ENCODE data around the gene STK11IP.

Gene STK11IP, protein sequence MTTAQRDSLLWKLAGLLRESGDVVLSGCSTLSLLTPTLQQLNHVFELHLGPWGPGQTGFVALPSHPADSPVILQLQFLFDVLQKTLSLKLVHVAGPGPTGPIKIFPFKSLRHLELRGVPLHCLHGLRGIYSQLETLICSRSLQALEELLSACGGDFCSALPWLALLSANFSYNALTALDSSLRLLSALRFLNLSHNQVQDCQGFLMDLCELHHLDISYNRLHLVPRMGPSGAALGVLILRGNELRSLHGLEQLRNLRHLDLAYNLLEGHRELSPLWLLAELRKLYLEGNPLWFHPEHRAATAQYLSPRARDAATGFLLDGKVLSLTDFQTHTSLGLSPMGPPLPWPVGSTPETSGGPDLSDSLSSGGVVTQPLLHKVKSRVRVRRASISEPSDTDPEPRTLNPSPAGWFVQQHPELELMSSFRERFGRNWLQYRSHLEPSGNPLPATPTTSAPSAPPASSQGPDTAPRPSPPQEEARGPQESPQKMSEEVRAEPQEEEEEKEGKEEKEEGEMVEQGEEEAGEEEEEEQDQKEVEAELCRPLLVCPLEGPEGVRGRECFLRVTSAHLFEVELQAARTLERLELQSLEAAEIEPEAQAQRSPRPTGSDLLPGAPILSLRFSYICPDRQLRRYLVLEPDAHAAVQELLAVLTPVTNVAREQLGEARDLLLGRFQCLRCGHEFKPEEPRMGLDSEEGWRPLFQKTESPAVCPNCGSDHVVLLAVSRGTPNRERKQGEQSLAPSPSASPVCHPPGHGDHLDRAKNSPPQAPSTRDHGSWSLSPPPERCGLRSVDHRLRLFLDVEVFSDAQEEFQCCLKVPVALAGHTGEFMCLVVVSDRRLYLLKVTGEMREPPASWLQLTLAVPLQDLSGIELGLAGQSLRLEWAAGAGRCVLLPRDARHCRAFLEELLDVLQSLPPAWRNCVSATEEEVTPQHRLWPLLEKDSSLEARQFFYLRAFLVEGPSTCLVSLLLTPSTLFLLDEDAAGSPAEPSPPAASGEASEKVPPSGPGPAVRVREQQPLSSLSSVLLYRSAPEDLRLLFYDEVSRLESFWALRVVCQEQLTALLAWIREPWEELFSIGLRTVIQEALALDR

DNA sequence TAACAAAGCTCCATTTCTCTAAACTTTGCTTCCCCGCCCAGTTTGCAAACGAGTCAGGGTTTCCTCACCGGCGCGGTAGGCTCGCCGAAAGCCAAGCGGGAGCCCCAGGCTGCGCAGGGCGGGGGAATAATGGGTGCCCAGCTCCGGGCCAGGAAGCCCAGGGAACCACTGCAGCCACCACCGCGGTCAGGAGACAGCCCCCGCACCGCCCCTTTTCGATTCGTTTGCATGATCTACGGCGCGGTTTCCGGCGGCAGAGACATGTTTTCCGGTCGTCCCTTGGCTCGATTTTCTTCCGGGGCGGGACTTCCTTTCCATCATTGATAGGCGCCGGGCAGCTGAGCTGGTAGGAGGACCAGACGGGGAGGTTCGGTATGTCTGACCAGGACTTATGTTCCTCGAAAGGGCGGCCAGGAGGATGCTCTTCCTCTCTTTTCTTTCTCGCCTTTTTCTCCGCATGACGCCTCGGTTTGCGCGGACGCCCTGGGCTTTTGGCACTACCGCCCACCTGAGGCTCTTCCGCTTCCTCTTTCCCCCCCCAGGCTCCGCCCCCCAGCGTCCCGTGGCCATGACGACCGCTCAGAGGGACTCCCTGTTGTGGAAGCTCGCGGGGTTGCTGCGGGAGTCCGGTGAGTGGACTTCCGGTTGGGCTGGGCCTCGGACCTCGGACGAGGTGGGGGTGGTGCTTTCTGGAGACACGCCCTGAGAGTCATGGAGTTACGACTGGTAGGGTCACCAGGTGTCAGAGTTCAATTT, at the start of gene STK11IP:
Gene STK11IP (plus strand): TSS at position 306 of the 756 bp plus-strand sequence. CDS start 263 bp downstream, at position 569.
- Histone ChIP-seq H3K27ac (ENCODE audit: low read length) (peak within 1 kb of the TSS; percentile 96), H3K4me1 (ENCODE audit: control insufficient read depth in 1 of 2, insufficient read depth in 2 of 2, low read length in 2 of 2) (peaks cover 0 to 7% of the 10 kb centered on the region in 2 donors), H3K36me3 (ENCODE audit: control insufficient read depth in 1 of 2, insufficient read depth in 2 of 2, low read length in 2 of 2) (peaks cover 14 to 17% of the 10 kb centered on the region in 2 donors), H3K9me3 (ENCODE audit: control insufficient read depth in 1 of 2, low read length in 2 of 2) (no peaks in the 10 kb centered on the region), H3K27me3 (ENCODE audit: low read depth, low read length) (no peaks in the 10 kb centered on the region), H3K4me3 (ENCODE audit: low read depth in 1 of 2, low read length in 2 of 2) (peak within 1 kb of the TSS; percentile 81 to 92)

DNA sequence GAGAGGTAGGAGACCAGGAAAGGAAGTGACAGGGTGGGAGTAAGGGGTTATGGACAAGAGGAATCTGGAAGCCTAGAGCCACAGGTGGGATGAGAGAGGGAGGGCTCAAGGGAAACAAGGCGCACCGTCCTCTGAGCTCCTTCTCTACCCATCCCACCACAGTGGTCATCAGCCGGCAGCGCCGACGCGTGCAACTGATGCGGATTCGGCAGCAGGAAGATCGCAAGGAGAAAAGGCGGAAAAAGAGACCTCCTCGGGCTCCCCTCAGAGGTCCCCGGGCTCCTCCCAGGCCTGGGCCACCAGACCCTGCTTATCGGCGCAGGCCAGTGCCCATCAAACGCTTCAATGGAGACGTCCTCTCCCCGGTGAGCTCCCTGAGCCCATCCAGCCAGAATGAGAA, 48.7 kb upstream of the STK11IP start:
- peaks cover 3 to 27% of the 10 kb centered on the region in 2 donors for H3K4me1 ChIP-seq (ENCODE audit: control insufficient read depth in 1 of 2, insufficient read depth in 2 of 2, low read length in 2 of 2)

DNA sequence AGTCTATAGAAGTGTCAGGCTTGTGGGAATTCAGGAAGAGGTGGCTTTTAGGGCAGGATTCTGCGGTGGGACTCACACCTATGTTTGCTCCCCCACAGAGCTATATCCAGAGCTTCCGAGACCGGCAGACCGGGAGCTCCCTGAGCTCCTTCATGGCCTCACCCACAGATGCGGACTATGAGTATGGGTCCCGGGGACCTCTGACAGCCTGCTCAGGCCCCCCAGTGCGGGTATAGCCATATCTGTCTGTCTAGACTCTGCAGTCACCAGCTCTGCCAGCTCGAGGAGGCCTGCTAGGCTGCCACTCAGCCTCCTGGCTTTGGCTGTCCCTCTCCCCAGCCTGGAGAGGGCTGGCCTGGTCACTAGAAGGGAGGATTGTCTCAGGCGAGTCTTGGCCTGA, 48.0 kb upstream of the STK11IP start:
- Histone ChIP-seq H3K4me1 (ENCODE audit: control insufficient read depth in 1 of 2, insufficient read depth in 2 of 2, low read length in 2 of 2) (peaks cover 3 to 21% of the 10 kb centered on the region in 2 donors), H3K27ac (ENCODE audit: low read length) (no peak overlapping the region), H3K4me3 (ENCODE audit: low read depth in 1 of 2, low read length in 2 of 2) (no peak overlapping the region), H3K27me3 (ENCODE audit: low read depth, low read length) (no peaks in the 10 kb centered on the region), H3K9me3 (ENCODE audit: control insufficient read depth in 1 of 2, low read length in 2 of 2) (no peaks in the 10 kb centered on the region), H3K36me3 (ENCODE audit: control insufficient read depth in 1 of 2, insufficient read depth in 2 of 2, low read length in 2 of 2) (no peaks in the 10 kb centered on the region)

More for the DNA sequence above, 48.7 kb upstream of the STK11IP start:
- no peaks in the 10 kb centered on the region for H3K9me3 ChIP-seq (ENCODE audit: control insufficient read depth in 1 of 2, low read length in 2 of 2)
- H3K4me3 ChIP-seq (ENCODE audit: low read depth in 1 of 2, low read length in 2 of 2) = no peak overlapping the region
- H3K27me3 ChIP-seq (ENCODE audit: low read depth, low read length) = no peaks in the 10 kb centered on the region
- H3K27ac ChIP-seq (ENCODE audit: low read length) = no peak overlapping the region
- H3K36me3 ChIP-seq (ENCODE audit: control insufficient read depth in 1 of 2, insufficient read depth in 2 of 2, low read length in 2 of 2) = no peaks in the 10 kb centered on the region

DNA sequence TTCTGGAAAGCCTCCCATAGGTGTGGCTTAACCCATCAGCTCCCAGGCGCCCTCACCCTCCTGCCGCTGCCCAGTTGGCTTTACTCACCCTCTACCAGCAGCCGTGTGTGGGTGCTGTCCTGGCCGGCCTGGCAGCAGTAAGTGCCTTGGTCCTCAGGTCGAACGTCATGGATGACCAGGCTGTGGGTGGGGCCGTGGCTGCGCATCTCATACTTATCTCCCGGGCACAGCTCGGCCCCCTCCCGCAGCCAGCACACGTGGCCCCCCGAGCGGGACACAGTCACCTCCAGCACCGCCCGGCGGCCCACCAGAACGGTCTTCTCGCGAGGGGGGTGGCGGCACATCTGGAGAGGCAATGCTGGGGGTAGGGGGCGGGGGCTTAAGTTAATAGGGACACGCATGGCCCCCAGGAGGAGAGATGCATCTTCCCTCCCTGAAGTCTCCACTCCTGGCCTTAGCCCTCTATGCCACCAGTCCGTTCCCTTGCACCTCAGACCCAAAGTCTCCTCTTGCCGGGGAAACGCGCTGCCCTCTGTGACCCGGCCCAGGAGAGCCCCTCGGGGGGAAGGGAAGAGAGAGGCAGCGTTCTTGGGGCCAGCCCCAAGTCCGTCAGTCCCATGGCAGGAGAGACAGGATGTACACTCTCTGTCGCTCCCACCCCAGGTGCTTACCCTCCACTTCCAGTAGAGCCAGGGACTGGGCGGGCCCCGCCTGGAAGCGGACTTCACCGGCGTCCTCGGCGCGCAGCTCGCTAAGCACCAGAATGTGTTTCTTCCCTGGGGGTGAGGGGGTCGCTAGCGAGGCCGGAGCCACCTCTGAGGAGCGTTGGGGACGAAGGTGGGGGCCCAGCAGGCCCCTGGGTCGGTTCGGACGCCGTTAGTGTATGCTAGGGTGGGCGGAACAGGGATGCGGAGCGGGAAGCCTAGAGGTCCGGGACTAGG, 45.9 kb upstream of the STK11IP start:
- no peaks in the 10 kb centered on the region for H3K9me3 ChIP-seq (ENCODE audit: control insufficient read depth in 1 of 2, low read length in 2 of 2)
- H3K27me3 ChIP-seq (ENCODE audit: low read depth, low read length) = no peaks in the 10 kb centered on the region
- no peak overlapping the region for H3K27ac ChIP-seq (ENCODE audit: low read length)
- peaks cover 0 to 3% of the 10 kb centered on the region in 2 donors for H3K36me3 ChIP-seq (ENCODE audit: control insufficient read depth in 1 of 2, insufficient read depth in 2 of 2, low read length in 2 of 2)
- H3K4me3 ChIP-seq (ENCODE audit: low read depth in 1 of 2, low read length in 2 of 2) = peak overlapping the region; percentile 46 to 73
- peaks cover 3 to 19% of the 10 kb centered on the region in 2 donors for H3K4me1 ChIP-seq (ENCODE audit: control insufficient read depth in 1 of 2, insufficient read depth in 2 of 2, low read length in 2 of 2)

DNA sequence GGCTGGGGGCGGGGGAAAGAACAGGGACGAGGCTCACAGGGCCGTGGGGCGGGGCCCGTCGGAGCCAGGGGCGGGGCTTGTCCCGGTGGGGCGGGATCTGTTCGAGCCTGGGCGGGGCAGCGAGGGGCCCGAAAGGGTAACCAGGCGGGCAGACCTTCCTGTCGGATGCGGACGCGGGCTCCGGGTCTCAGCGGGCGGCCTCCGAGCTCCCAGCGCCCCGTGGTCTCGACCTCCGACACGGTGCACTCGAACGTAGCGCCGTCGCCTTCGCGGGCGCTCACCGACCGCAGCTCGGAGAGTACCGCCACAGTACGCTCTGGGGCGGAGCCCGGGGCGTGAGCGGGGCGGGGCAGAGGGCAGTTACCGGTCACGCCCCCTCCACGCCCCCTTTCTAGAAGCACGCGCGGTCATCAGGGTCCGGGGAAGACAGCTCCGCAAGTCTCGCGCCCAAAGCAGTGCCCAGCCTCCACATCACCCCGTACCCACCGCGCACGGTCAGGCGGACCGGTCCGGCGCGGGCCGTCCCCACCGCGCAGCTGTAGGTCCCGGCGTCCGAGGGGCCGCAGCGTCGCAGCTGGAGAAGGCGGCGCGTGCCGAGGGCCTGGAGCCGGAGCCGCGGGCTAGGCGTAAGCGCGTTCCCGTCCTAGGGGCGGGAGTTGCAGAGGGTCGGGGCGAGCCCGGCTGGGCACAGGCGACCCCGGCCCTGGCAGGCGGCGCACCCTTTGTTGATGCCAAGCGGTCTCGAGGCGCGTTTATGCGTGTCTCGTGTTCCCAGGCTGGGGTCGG, 45.1 kb upstream of the STK11IP start:
- Histone ChIP-seq H3K4me1 (ENCODE audit: control insufficient read depth in 1 of 2, insufficient read depth in 2 of 2, low read length in 2 of 2) (peaks cover 3 to 19% of the 10 kb centered on the region in 2 donors), H3K27me3 (ENCODE audit: low read depth, low read length) (no peaks in the 10 kb centered on the region), H3K9me3 (ENCODE audit: control insufficient read depth in 1 of 2, low read length in 2 of 2) (no peaks in the 10 kb centered on the region), H3K36me3 (ENCODE audit: control insufficient read depth in 1 of 2, insufficient read depth in 2 of 2, low read length in 2 of 2) (peaks cover 0 to 3% of the 10 kb centered on the region in 2 donors), H3K27ac (ENCODE audit: low read length) (no peak overlapping the region), H3K4me3 (ENCODE audit: low read depth in 1 of 2, low read length in 2 of 2) (peak overlapping the region; percentile 46 to 73)

DNA sequence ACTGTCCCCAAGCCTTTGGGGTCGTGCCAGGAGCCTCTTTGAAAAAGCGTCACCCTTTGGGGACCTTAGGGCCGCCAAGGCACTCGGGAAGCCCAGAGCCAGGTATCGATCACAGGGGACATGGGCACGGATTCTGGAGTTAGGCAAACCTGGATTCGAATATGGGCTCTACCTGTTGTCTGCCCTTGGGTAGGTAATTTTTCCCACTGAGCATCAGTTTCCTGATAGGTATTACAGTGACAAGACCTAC, 44.6 kb upstream of the STK11IP start:
- H3K4me1 ChIP-seq (ENCODE audit: control insufficient read depth in 1 of 2, insufficient read depth in 2 of 2, low read length in 2 of 2) = peaks cover 3 to 19% of the 10 kb centered on the region in 2 donors
- H3K36me3 ChIP-seq (ENCODE audit: control insufficient read depth in 1 of 2, insufficient read depth in 2 of 2, low read length in 2 of 2) = peaks cover 0 to 3% of the 10 kb centered on the region in 2 donors
- H3K27me3 ChIP-seq (ENCODE audit: low read depth, low read length) = no peaks in the 10 kb centered on the region
- peak overlapping the region in 1 of 2 donors; percentile 73 for H3K4me3 ChIP-seq (ENCODE audit: low read depth in 1 of 2, low read length in 2 of 2)
- no peaks in the 10 kb centered on the region for H3K9me3 ChIP-seq (ENCODE audit: control insufficient read depth in 1 of 2, low read length in 2 of 2)
- no peak overlapping the region for H3K27ac ChIP-seq (ENCODE audit: low read length)

DNA sequence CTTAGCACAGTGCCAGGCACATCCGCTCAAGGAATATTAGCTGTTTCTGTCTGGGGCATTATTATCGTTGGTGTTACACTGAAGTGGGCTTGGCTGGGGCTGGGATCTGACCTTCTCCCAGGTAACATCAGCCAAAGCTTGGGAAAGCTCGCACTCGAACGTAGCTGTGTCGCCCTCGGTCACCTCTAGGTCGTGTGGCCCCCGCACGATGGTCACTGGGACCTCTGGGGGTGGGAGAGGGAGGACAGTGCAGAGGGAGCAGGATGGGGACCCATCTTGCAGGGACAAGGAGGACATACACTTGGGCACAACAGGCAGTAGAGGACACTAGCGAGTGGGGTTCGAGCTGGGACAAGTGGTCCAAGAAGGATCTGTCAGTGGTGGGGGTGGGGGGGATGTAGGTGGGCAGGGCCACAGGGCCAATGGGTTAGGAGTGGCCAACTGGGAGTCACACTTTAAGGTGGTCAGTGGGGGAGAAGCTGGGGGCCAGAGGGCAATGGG, 44.1 kb upstream of the STK11IP start:
- Histone ChIP-seq H3K4me3 (ENCODE audit: low read depth in 1 of 2, low read length in 2 of 2) (no peak overlapping the region), H3K36me3 (ENCODE audit: control insufficient read depth in 1 of 2, insufficient read depth in 2 of 2, low read length in 2 of 2) (peaks cover 0 to 3% of the 10 kb centered on the region in 2 donors), H3K27ac (ENCODE audit: low read length) (no peak overlapping the region), H3K27me3 (ENCODE audit: low read depth, low read length) (no peaks in the 10 kb centered on the region), H3K9me3 (ENCODE audit: control insufficient read depth in 1 of 2, low read length in 2 of 2) (no peaks in the 10 kb centered on the region), H3K4me1 (ENCODE audit: control insufficient read depth in 1 of 2, insufficient read depth in 2 of 2, low read length in 2 of 2) (peaks cover 3 to 19% of the 10 kb centered on the region in 2 donors)

DNA sequence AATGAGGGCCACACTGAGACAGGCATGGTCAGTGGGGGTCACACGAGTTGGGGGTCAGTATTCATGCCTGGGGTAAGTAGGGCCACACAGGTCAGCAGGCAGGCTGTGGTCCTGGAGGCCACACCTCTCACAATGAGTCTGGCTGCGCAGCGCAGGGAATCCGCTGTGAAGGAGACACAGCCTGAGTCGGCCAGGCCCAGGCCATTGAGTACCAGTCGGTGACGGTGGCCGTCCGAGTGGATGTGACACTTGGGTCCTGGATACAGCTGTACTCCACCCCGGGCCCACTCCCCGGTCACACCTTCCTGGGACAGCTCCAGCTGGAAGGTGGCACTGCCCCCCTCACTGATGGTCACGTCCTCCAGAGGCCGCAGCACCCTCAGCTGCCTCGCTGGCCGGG, 43.3 kb upstream of the STK11IP start:
- H3K27ac ChIP-seq (ENCODE audit: low read length) = no peak overlapping the region
- peaks cover 0 to 3% of the 10 kb centered on the region in 2 donors for H3K36me3 ChIP-seq (ENCODE audit: control insufficient read depth in 1 of 2, insufficient read depth in 2 of 2, low read length in 2 of 2)
- H3K9me3 ChIP-seq (ENCODE audit: control insufficient read depth in 1 of 2, low read length in 2 of 2) = no peaks in the 10 kb centered on the region
- no peaks in the 10 kb centered on the region for H3K27me3 ChIP-seq (ENCODE audit: low read depth, low read length)
- peaks cover 3 to 19% of the 10 kb centered on the region in 2 donors for H3K4me1 ChIP-seq (ENCODE audit: control insufficient read depth in 1 of 2, insufficient read depth in 2 of 2, low read length in 2 of 2)
- H3K4me3 ChIP-seq (ENCODE audit: low read depth in 1 of 2, low read length in 2 of 2) = no peak overlapping the region

DNA sequence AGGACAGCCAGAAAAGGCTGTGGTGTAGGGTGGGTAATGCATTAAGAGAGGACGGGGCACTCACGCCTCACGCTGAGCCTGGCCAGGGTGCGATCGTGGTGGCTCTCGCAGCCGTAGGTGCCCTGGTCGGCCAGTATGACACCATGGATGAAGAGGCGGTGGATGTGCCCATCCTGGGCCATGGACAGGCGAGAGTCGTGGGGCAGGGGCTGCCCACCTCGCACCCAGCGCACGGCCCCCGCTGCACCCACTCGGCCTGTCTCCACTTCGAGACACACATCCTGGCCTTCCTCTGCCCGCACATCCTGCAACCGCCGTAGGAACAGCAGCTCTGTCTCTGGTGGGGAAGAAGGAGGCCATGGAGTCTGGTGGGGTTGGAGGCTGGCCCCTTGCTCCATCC, 41.7 kb upstream of the STK11IP start:
- Histone ChIP-seq H3K4me1 (ENCODE audit: control insufficient read depth in 1 of 2, insufficient read depth in 2 of 2, low read length in 2 of 2) (peaks cover 3 to 23% of the 10 kb centered on the region in 2 donors), H3K27me3 (ENCODE audit: low read depth, low read length) (no peaks in the 10 kb centered on the region), H3K27ac (ENCODE audit: low read length) (no peak overlapping the region), H3K36me3 (ENCODE audit: control insufficient read depth in 1 of 2, insufficient read depth in 2 of 2, low read length in 2 of 2) (peaks cover 0 to 3% of the 10 kb centered on the region in 2 donors), H3K9me3 (ENCODE audit: control insufficient read depth in 1 of 2, low read length in 2 of 2) (no peaks in the 10 kb centered on the region), H3K4me3 (ENCODE audit: low read depth in 1 of 2, low read length in 2 of 2) (no peak overlapping the region)
